A549 treated with CpdA at 1 μM for 4 hours (cell line): ENCODE data around the gene SAT1. TPM values are rescaled to one million over a fixed set of nuclear protein-coding genes. Genes with fewer than 3 reads are reported as not detected.

Experiments used
- total RNA-seq: library from RNA; stranded (reverse); fragments of 200-300 nt; extraction: Qiagen RNA extraction; gene quantifications from 5 replicates; pipeline ENCODE4 v1.2.3, GENCODE V29; 2022; ENCODE audit warnings: low read depth

The SAT1 gene
- total RNA-seq, result 348 to 477 TPM (median 412 TPM) in 5 replicates

GRCh38 chrX:23782863-23783588 lies at the start of gene SAT1:
SAT1 (plus strand) TSS chrX:23783173; CDS start chrX:23783352, 179 bp downstream.

GRCh38 chrX:23742697-23743622 lies 40.0 kb upstream of the SAT1 start, which contains the start of gene ACOT9:
ACOT9 (minus strand) TSS chrX:23743276; CDS start chrX:23743144, 132 bp downstream.

Other genes starting within 250 kb of the SAT1 start
- 231 to 292 TPM (median 274 TPM) in 5 replicates for gene PRDX4, start 115.7 kb upstream of the SAT1 start, total RNA-seq
- gene ACOT9, start 39.9 kb upstream of the SAT1 start, total RNA-seq, result 91.2 to 105 TPM (median 96.3 TPM) in 5 replicates
- 31.9 to 34.4 TPM (median 33.5 TPM) in 5 replicates for gene APOO, start 124.8 kb downstream of the SAT1 start, total RNA-seq
- gene CXorf58, start 124.8 kb downstream of the SAT1 start, total RNA-seq, result 0.09 to 0.12 TPM in 2 of 5 replicates, not detected in the others
- gene KLHL15, start 244.0 kb downstream of the SAT1 start, total RNA-seq, result 4.3 to 5.8 TPM (median 5.0 TPM) in 5 replicates